ENCODE data around the gene TK1. TPM values are rescaled to one million over a fixed set of nuclear protein-coding genes. Genes with fewer than 3 reads are reported as not detected.
"Not testable (repeated sequence)": the region's sequence is repeated elsewhere in the genome, so short reads cannot be mapped to it uniquely, and the experiment has no call there.

TK1 gene
- total RNA-seq, 1 donor from 2014 or later: 8.9 TPM

DNA sequence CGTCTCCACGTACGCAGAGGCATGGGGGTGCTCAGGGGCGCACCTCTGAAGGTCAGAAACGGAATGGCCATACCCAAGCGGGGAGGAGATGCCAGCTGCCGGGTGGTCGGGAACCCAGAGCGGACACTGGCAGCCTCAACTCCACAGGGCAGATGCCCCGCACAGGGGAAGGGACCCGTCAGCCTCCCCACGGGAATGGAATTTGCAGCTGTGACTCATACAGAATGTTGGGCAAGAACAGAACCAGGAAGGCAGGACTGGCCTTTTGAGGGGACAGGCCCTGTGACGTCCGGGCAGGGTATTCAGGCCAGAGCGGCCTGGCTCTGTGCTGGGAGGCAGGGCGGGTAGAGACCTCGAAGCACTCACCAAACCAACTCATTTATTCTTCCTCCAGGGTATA is 7.5 kb downstream of the TK1 start:
- no peak for DNase-seq (ENCODE audit: low spot score)

DNA sequence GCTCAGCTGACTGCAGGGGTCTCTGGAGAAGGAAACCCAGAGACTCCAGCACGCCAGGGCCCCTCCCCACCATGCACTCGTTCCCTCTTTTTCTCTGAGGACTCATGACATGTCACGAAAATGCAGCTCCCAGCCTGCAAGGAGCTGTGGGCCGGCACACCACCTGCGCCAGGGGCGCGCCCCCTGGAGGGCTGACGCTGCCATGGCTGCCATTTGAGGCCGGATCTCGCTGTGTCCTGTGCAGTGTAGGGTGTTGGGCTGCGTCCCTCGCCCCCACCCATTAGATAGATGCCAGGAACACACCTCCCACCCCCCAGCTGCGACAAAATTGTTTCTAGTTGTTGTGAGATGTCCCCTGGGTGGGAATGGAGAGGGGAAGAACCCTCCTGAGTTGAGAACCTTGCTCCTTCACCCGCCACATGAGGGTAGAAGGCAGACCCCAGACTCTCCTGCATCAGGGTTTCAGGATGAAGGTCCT is 10.3 kb downstream of the TK1 start:
- peak; percentile 53 for DNase-seq (ENCODE audit: low spot score)

DNA sequence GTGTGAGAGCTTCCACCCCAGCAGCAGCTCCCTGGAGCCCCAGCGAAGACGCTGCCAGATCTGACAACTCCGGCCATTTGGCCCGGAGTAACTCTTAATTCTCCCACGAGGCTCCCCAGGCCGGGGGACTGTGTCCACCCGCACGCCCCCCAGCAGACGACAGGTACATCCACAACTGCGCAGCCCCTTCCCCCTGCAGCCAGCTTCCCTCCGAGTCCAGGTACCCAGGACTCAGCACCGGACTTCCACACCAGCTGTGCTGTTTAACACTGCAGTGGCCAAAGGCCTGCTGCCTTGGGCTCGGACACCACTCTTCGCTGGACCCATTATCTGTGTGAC is 11.2 kb downstream of the TK1 start:
- DNase-seq (ENCODE audit: low spot score): no peak

DNA sequence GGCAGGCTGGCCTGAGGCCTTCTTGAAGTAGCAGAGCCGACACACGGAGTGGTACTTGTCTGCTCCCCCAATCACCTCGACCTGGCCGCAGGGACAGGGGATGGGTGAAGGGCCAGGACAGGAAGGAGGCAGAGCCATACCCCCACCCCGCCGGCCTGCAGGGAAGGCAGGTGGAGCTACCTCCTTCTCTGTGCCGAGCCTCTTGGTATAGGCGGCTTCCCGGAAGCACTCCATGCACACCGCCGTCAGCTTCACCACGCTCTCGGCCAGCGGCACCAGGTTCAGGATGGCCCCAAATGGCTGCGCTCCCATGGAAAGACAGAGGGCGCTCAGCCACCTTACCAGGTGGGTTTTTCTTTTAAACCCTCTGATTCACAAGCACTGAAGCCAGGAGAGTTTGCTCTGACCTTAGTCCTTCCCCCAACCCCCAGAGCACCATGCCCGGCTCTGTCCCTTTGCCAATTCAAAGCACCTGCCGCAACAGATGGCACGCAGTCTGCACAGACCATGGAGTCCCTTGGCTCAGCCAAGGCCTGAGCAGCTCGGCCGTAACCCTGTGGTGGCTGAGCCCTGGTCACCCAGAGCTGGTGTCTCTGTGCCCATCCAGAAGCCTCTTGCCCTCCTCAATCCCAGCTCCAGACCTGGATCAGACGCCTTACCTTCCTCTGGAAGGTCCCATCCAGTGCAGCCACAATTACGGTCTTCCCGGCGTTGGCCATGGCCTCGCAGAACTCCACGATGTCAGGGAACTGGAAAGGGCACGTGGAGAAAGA is 11.8 kb downstream of the TK1 start:
- no peak for DNase-seq (ENCODE audit: low spot score)

- peak; percentile 63 for DNase-seq (ENCODE audit: low spot score)
These were observed 12.4 kb downstream of the TK1 start for GRCh38 chr17:78174346-78174869.

GRCh38 chr17:78173097-78173715 is 13.6 kb downstream of the TK1 start:
- no peak for DNase-seq (ENCODE audit: low spot score)

- DNase-seq (ENCODE audit: low spot score): peak; percentile 37
These were observed 14.4 kb downstream of the TK1 start for GRCh38 chr17:78172249-78173051.

DNA sequence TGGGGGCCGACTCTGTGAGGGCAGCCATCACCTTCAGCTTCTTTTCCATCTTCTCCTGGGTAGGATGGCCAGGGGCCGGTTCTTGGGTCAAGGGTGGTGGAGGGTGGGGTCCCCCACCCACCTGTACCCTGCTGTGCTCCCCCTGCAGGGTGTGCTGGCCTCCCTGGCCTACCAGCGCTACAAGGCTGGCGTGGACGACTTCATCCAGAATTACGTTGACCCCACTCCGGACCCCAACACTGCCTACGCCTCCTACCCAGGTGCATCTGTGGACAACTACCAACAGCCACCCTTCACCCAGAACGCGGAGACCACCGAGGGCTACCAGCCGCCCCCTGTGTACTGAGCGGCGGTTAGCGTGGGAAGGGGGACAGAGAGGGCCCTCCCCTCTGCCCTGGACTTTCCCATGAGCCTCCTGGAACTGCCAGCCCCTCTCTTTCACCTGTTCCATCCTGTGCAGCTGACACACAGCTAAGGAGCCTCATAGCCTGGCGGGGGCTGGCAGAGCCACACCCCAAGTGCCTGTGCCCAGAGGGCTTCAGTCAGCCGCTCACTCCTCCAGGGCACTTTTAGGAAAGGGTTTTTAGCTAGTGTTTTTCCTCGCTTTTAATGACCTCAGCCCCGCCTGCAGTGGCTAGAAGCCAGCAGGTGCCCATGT is 15.1 kb downstream of the TK1 start:
- DNase-seq (ENCODE audit: low spot score): not testable (repeated sequence)

DNA sequence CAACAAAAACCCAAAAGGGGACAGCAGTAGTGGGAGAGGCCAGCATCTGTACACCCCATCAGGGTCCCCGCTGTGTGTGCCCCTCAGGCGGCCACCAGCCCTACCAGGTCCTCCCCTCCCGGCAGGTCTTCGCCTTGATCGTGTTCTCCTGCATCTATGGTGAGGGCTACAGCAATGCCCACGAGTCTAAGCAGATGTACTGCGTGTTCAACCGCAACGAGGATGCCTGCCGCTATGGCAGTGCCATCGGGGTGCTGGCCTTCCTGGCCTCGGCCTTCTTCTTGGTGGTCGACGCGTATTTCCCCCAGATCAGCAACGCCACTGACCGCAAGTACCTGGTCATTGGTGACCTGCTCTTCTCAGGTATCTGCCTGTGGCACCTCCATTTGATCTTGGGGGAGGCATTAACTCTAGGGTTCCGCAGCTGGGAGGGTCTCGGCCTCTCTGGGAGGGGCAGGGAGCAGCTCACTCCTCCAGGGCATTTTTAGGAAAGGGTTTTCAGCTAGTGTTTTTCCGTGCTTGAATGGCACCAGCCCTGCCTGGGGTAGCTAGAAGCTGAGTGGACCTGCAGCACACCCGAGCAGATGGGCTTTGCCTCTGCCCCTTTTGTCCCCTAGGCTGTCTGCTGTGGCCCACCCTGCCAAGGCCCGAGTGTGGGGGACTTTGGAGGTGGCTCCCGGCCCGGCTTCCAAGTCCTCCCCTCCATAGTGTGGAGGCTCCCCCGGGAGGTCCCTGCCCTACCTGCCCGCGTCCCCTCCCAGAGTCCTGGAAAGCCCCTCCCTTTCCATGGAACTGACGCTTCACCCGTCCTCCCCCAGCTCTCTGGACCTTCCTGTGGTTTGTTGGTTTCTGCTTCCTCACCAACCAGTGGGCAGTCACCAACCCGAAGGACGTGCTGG is 15.9 kb downstream of the TK1 start:
- no peak for DNase-seq (ENCODE audit: low spot score)

DNA sequence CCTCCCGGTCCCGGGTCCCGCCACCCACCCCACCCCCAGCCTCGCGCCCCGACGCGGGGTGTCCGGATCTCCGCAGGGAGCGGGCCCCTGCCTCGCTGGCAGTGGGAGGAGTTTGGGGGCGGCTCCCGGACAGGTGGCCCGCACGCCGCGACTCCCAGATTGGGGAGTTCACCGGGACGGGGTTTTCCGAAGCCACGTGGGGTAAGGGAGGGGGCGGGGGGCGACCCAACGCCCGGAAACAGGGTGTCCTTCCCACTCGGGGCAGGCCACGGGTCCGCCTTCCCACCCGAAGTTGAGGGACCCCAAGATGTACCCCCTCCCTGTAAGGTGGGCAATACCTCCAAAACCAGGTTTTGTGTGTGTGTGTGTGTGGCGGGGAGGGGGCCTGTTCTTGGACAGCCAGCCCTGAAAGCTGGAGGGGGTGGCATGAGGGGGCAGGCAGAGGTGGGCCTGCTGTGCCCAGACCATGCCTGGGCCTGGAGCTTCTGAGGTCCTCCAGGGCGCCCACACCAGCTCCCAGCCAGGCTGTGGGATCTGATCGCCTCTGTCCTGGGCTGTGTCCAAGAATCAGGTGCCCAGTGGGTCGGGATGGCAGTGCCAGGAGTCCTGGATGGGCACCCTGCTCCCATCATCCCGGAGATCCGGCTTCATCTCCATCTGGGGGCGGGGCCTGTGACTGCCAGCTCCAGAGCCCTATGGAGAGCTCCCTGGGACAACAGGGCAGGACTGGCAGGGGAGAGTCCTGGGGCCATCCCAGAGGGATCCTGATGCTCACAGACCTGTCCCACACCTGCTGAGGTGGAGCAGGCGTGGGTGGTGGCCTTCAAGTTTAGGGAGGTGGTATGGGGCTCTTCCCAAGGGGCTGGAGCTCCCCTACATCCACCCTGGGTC is 17.7 kb downstream of the TK1 start:
- DNase-seq (ENCODE audit: low spot score): peak; percentile 39

- DNase-seq (ENCODE audit: low spot score): peak; percentile 67
These were observed 18.5 kb downstream of the TK1 start, which contains the start of gene SYNGR2 for GRCh38 chr17:78168242-78168902. SYNGR2 (plus strand) TSS chr17:78168581; CDS start chr17:78168617, 36 bp downstream.

DNA sequence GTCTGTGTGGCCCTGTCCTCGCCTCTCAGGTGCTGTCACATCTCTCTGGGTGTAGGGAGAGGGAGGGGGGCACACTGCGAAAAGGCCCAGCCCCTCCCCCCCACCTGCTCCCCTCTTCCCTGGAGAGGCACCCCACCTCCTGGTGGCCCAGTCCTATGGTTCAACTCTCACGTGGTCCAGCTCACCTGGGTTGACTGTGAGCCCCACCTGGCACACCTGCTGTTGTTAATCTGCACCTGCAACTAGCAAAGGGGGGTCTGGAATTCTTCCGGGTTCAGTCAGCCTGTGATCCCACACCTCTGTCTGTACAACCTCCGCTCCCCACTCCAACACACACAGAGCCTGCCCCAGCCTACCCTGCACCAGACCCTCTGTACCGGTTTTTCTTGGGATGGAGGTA is 20.4 kb downstream of the TK1 start:
- DNase-seq (ENCODE audit: low spot score): no peak

DNA sequence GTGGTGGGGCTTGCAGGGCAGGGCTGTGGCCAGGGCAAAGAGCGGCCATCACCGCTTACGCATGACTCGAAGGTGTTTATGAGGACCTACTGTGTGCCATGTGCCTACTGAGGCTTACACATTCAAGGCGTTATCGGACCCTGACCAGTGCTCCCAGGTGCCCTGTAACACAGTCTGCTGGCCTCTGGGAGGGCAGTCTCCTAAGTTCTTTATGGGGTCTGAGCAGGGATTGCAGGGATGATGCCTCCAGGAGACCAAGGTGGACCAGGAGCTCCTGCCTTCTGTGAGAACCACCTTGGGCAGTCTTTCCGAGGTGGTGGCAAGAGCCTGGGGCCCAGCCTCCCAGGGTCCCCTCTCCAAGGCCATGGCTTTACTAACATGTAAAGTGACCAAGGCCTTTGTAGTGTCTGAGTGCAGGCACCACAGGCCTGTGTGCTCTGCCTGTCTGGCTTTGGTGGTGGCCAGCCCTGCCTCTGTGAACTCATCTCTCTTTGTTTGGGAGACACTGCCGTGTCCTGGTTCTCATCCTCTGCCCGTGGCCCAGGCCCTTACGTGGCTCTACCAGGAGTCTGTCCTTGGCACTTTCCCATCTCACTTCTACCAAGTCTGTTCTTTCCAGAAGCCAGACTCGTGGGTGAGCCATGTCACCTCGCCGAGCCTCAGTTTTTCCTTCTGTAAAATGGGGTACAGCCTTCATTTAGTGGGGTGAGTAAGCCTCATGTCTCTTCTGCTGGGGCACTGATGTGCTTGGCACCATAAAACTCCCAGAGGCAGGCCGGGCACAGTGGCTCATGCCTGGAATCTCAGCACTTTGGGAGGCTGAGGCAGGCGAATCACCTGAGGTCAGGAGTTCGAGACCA is 21.9 kb downstream of the TK1 start:
- no peak for DNase-seq (ENCODE audit: low spot score)

DNA sequence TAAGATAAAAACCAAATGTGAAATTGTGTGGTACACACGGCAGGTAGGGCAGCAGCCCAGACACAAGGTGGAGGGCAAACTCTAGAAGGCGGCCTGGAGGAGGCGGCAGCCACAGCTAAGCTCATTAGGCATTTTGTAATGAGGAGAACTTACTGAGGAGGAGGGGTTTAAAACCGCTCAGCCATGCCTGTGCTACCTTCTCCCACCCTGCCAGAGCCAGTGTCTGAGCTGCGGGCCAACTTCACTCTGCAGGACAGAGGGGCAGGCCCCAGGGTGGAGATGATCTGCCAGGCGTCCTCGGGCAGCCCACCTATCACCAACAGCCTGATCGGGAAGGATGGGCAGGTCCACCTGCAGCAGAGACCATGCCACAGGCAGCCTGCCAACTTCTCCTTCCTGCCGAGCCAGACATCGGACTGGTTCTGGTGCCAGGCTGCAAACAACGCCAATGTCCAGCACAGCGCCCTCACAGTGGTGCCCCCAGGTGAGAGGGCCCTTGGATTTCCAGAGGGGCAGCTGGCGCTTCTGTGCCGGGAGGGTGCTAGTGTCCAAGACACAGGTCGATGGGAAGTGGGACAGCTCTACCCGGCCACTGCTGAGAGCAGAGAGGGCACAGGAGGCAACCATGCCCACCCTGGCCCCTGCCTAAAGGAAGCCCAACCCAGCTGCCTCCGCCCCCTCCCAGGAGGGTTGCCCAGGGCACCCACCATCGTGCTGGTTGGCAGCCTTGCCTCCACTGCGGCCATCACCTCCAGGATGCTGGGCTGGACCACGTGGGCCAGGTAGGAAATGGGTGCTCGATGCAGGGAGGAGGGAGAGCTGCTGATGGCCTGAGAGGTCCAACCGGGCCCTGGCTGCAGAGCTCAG is 22.7 kb downstream of the TK1 start:
- DNase-seq (ENCODE audit: low spot score): no peak

DNA sequence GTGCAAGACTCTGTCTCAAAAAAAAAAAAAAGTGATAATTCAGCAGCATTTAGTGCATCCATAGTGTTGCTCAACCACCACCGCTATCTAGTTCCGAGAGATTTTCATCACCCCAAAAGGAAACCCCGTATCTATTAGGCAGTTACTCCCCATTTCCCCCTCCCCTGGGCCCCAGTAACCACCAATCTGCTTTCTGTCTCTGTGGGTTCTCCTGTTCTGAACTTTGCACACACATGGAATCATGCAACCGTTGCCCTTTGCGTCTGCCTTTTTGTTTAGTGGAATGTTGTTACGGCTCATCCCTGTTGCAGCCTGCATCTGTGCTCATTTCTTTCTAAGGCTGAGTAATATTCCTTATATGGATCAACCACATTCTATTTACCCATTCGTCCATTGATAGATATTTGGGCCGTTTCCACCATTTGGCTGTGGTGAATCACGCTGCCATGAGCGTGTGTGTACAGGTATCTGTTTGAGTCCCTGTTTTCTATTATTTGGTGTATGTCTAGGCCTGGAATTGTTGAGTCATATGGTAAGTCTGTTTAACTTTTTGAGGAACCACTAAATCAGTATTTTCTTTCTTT is 27.2 kb downstream of the TK1 start:
- DNase-seq (ENCODE audit: low spot score): no peak

Measured in umbilical cord (tissue), 2 donors.